Left cardiac atrium (tissue), 4 donors: ENCODE results near the gene DAAM1. TPM values are rescaled to one million over a fixed set of nuclear protein-coding genes. Genes with fewer than 3 reads are reported as not detected.

Experiments
- ATAC-seq, 2 donors: fragments of 200-7000 bp; cut with Tn5 transposase; one replicate each; pipeline ENCODE4 v1.9.1; 2020; ENCODE audit warnings: mild to moderate bottlenecking in 2 of 2, moderate library complexity in 2 of 2
- DNase-seq: peaks from one replicate; pipeline ENCODE4 v3.0.0-alpha.2; 2020
- intact Hi-C, 2 donors: fragments of 100-400 bp; cut with DNase I; formaldehyde crosslinking; loops; one replicate each; pipeline versions ENCODE4 v1.14.1 to v1.15.1; 2022 to 2023
- total RNA-seq, 2 donors: library from RNA; stranded (reverse); fragmentation: NEBNext Ultra II Directional; extraction: Animal tissue kit (Norgen Biotek cat#: 25700); gene quantifications; one replicate each; pipeline ENCODE4 v1.2.1, GENCODE V29; 2021
- donor health status: DM: no; HTN: yes; CAD: no.
- donor health status: DM: no; HTN: yes; CAD: no; lungs with severe emphysema.
- donor health status: DM: yes; HTN: yes; CAD: no.
- donor health status: Dilated cardiomyopathy.

Gene DAAM1
- total RNA-seq, 2 donors from 2014 or later = 87.2 to 97.1 TPM

DNA sequence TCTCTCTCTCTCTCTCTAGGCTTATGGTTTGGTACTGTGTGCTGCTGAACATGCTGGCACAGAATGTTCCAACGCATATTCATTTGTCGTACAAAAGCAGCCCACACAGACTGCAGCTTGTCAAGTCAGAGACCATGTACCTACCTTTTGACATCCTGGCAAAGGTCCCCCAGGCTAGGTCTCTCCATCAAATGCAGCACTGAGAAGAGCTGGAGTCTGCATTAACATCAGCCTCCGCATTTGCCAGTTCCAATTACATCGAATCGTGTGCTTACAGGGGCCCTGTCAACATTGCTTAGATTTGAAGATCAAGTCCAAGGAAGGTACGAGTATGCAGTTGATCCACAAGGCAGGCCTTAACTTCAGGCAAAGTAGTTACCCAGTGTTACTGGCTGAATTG is 228.8 kb downstream of the DAAM1 start:
- no peak for ATAC-seq
- intact Hi-C loops = no loop called here
- DNase-seq = no peak

DNA sequence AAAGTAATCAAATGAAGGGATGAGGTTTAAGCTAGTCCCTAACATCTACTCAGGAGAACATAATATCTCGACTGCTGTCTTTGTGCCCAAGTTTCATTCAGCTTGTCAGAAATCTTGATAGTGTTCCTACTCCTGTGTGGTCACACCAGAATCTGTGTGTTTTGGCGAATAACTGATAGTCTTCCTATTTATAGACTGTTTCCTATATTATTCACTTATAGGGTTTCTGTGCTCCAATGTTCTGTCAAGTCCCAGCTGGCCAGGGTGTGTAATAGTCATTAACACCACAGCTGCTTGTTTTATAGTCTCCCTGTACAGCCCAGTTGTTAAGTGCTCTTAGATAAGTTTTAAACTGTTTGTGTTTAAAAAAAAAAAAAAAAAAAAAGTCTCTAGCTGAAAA is 230.8 kb downstream of the DAAM1 start:
- DNase-seq (no peak), ATAC-seq (peak; percentile 39 to 69)
- intact Hi-C loops = no loop called here
